Endothelial cell (in vitro differentiated cells): ENCODE data around the gene LSR. TPM values are rescaled to one million over a fixed set of nuclear protein-coding genes. Genes with fewer than 3 reads are reported as not detected.

ENCODE experiments used
- DNase-seq: peaks from one replicate; pipeline ENCODE4 v3.0.0; 2021; ENCODE audit warnings: low spot score
- H3K27ac Mint-ChIP-seq: one replicate; pipeline ENCODE4 v1.8.0; 2021; ENCODE audit warnings: mixed read lengths, inconsistent platforms; ENCODE audit not compliant: unreplicated experiment
- H3K27me3 Mint-ChIP-seq: one replicate; pipeline ENCODE4 v1.8.0; 2021; ENCODE audit warnings: mild to moderate bottlenecking, moderate library complexity, mixed read lengths, inconsistent platforms; ENCODE audit not compliant: unreplicated experiment
- H3K36me3 Mint-ChIP-seq: one replicate; pipeline ENCODE4 v1.8.0; 2021; ENCODE audit warnings: mild to moderate bottlenecking, low read depth, mixed read lengths, inconsistent platforms; ENCODE audit not compliant: unreplicated experiment
- H3K4me1 Mint-ChIP-seq: one replicate; pipeline ENCODE4 v1.8.0; 2021; ENCODE audit warnings: mild to moderate bottlenecking, mixed read lengths, inconsistent platforms; ENCODE audit not compliant: unreplicated experiment
- H3K4me3 Mint-ChIP-seq: one replicate; pipeline ENCODE4 v1.8.0; 2021; ENCODE audit warnings: mild to moderate bottlenecking, mixed read lengths, inconsistent platforms; ENCODE audit not compliant: unreplicated experiment
- H3K9me3 Mint-ChIP-seq: one replicate; pipeline ENCODE4 v1.8.0; 2021; ENCODE audit warnings: mixed read lengths, inconsistent platforms; ENCODE audit not compliant: unreplicated experiment
- total RNA-seq: library from RNA; stranded (reverse); fragmentation: NEBNext Ultra II Directional; extraction: Animal tissue kit (Norgen Biotek cat#: 25700); gene quantifications from one replicate; pipeline ENCODE4 v1.2.1, GENCODE V29; 2021; ENCODE audit not compliant: unreplicated experiment
- TF ChIP-seq, protein P1 (sequence below): fragments of 200-600 bp; sonication (generic); IDR thresholded peaks from one replicate; pipeline ENCODE4 v1.5.0; 2021; ENCODE audit warnings: antibody characterized with exemption; ENCODE audit not compliant: unreplicated experiment

Gene LSR
- total RNA-seq, 1 donor from 2014 or later = 35.9 TPM

DNA sequence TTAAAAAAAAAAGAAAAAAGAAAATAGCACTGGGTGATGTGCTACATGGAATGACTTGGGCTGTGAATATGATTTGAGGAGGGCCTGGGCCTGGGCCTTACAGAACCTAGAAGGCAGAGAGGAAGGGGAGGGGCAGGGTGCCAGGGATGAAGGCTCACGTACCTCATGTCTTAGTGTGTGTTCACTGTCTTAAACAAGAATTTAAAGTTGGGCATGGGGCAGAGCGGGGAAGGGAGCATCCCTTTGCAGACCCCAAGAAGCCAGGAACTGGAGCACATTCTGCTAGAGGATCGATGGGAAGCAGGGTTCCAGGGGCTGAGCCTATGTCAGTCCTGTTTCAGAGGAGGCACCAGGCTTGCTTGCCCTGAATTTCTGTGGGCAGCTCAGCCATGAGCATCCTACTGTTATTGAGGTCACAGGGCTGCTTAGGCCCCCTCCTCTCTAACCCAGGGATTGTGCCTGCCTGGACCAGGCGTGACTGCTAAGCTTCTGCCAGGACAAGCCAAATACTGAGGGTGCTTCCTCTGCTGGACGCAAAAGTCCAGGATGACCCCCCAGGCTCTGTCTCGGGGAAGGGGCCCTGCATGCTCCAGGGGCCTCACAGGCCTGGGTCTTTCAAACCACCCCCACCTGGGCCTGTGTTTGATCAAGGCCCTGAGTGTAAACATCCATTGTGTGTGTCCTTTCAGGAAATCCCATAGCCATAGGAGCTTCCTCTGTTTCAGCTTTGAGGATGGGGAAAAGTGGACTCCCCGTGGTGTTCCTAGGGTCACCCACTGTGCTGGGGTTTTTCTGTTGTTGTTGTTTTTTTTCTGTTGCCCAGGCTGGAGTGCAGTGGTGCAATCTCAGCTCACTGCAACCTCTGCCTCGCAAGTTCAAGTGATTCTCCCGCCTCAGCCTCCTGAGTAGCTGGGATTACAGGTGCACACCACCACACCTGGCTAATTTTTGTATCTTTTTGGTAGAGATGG, 4.8 kb downstream of the LSR start:
- H3K4me1 Mint-ChIP-seq = peaks cover 50% of the 10 kb centered on the region
- peak; percentile 25 for DNase-seq
- TF ChIP-seq, protein P1, sequence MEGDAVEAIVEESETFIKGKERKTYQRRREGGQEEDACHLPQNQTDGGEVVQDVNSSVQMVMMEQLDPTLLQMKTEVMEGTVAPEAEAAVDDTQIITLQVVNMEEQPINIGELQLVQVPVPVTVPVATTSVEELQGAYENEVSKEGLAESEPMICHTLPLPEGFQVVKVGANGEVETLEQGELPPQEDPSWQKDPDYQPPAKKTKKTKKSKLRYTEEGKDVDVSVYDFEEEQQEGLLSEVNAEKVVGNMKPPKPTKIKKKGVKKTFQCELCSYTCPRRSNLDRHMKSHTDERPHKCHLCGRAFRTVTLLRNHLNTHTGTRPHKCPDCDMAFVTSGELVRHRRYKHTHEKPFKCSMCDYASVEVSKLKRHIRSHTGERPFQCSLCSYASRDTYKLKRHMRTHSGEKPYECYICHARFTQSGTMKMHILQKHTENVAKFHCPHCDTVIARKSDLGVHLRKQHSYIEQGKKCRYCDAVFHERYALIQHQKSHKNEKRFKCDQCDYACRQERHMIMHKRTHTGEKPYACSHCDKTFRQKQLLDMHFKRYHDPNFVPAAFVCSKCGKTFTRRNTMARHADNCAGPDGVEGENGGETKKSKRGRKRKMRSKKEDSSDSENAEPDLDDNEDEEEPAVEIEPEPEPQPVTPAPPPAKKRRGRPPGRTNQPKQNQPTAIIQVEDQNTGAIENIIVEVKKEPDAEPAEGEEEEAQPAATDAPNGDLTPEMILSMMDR = no peak
- H3K27ac Mint-ChIP-seq = peak overlapping the region; percentile 87
- H3K27me3 Mint-ChIP-seq = peaks cover 20% of the 10 kb centered on the region
- H3K36me3 Mint-ChIP-seq = peaks cover 23% of the 10 kb centered on the region
- peak overlapping the region; percentile 69 for H3K4me3 Mint-ChIP-seq
- no peaks in the 10 kb centered on the region for H3K9me3 Mint-ChIP-seq

GRCh38 chr19:35254341-35255297, 5.8 kb downstream of the LSR start:
- peak overlapping the region; percentile 80 for H3K4me3 Mint-ChIP-seq
- TF ChIP-seq, protein P1 = no peak
- peaks cover 15% of the 10 kb centered on the region for H3K27me3 Mint-ChIP-seq
- H3K9me3 Mint-ChIP-seq = no peaks in the 10 kb centered on the region
- H3K4me1 Mint-ChIP-seq = peaks cover 43% of the 10 kb centered on the region
- DNase-seq = no peak
- peak overlapping the region; percentile 87 for H3K27ac Mint-ChIP-seq
- H3K36me3 Mint-ChIP-seq = peaks cover 23% of the 10 kb centered on the region

GRCh38 chr19:35256566-35256965, 7.8 kb downstream of the LSR start:
- TF ChIP-seq, protein P1 = no peak
- no peak overlapping the region for H3K4me3 Mint-ChIP-seq
- H3K4me1 Mint-ChIP-seq = peaks cover 42% of the 10 kb centered on the region
- peaks cover 15% of the 10 kb centered on the region for H3K27me3 Mint-ChIP-seq
- H3K9me3 Mint-ChIP-seq = no peaks in the 10 kb centered on the region
- peaks cover 20% of the 10 kb centered on the region for H3K36me3 Mint-ChIP-seq
- H3K27ac Mint-ChIP-seq = peak overlapping the region; percentile 50
- no peak for DNase-seq

DNA sequence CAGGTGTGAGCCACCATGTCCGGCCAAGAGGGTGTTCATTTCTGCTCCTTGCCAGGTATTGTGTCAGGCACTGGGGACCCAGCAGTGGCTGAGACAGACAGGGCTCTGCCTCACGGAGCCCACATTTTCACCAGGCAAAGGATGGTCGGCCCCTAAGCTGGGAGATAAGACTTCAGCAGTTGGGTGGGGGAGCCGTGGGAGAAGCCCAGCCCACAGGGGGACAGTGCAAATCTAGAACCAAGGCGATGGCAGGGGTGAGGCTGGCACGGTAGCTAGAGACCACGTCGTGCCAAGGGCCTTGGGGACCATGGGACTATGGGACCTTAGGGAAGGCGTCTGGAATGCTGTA, 8.3 kb downstream of the LSR start:
- no peaks in the 10 kb centered on the region for H3K9me3 Mint-ChIP-seq
- no peak for DNase-seq
- H3K27ac Mint-ChIP-seq = no peak overlapping the region
- H3K4me1 Mint-ChIP-seq = peaks cover 41% of the 10 kb centered on the region
- no peak overlapping the region for H3K4me3 Mint-ChIP-seq
- H3K27me3 Mint-ChIP-seq = peaks cover 14% of the 10 kb centered on the region
- TF ChIP-seq, protein P1 = no peak
- peaks cover 18% of the 10 kb centered on the region for H3K36me3 Mint-ChIP-seq
